Fibroblast of villous mesenchyme (primary cell): Measurements from ENCODE around the gene TMEM250. TPM values are rescaled to one million over a fixed set of nuclear protein-coding genes. Genes with fewer than 3 reads are reported as not detected.

Experiments used
- DNase-seq: peaks from one replicate; pipeline ENCODE4 v3.0.0-alpha.2; 2010; ENCODE audit warnings: low read depth
- H3K4me3 ChIP-seq: 2 replicates; pipeline ENCODE4 v1.5.1; 2011; ENCODE audit warnings: low read depth, mild to moderate bottlenecking, low read length
- total RNA-seq: library from RNA; depleted of rRNA; stranded (reverse); fragments of >200 nt; gene quantifications from 2 replicates; pipeline ENCODE4 v1.2.3, GENCODE V29; 2012
- TF ChIP-seq, protein P1 (sequence below): IDR thresholded peaks from 2 replicates; pipeline ENCODE4 v1.5.1; 2012; ENCODE audit warnings: low read depth, mild to moderate bottlenecking, low read length; ENCODE audit not compliant: insufficient read depth

Gene TMEM250
- total RNA-seq, 1 donor: 39.7 TPM

DNA sequence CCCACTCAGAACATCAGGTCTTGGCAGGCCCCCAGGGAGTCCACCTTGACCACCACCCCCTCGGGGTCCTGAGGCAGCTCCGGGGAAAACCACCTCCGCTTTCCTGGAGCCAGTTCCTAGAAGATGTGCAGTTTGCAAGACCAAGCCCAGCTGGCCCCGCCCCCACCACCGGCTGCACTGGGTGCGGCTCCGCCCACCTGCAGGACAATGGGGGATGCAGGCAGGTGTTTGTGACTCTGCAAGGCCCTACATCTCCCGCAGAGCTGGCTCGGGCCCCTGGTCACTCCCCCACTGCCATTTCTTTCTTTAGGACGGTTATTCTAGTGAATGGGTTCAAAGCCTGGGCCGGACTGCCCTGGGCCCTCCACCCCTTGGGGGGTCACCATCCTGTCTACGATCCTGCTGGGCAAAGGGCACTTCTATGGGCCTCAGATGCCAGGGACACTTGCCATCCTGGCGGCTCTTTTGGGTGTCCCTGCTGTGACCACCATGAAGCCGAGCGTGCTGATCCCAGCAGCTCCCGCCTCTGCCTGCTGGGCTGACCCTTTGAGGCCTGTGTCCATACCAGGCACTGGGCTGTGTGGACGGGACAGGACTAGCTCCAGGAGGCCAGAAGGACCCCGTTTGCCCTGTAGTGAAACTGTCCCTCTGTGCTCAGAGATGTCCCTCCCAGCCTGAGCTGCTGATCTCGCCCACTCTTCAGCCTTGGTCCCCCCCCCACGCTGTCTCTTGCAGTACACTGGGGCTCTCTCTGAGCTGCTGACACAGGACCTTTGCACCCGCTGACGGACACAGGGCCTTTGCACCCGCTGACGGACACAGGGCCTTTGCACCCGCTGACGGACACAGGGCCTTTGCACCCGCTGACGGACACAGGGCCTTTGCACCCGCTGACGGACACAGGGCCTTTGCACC, 17.7 kb downstream of the TMEM250 start:
- TF ChIP-seq, protein P1, sequence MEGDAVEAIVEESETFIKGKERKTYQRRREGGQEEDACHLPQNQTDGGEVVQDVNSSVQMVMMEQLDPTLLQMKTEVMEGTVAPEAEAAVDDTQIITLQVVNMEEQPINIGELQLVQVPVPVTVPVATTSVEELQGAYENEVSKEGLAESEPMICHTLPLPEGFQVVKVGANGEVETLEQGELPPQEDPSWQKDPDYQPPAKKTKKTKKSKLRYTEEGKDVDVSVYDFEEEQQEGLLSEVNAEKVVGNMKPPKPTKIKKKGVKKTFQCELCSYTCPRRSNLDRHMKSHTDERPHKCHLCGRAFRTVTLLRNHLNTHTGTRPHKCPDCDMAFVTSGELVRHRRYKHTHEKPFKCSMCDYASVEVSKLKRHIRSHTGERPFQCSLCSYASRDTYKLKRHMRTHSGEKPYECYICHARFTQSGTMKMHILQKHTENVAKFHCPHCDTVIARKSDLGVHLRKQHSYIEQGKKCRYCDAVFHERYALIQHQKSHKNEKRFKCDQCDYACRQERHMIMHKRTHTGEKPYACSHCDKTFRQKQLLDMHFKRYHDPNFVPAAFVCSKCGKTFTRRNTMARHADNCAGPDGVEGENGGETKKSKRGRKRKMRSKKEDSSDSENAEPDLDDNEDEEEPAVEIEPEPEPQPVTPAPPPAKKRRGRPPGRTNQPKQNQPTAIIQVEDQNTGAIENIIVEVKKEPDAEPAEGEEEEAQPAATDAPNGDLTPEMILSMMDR: no peak
- DNase-seq: no peak

DNA sequence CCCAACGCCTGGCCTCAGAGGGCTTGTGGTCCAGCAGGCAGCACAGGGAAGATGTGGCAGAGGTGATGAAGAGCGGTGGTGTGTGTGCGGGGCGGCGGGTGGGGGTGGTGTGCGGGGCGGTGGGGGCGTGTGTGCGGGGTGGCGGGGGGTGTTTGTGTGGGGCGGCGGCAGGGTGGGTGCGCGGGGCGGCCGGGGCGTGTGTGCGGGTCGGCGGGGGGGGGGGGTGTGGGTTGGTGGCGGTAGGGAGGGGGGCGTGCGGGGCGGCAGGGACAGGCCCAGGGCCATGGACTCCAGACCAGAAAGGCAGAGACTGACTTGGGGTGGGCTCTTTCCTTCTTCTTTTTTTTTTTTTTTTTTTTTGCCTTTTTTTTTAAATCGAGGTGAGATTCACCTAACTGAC, 19.1 kb downstream of the TMEM250 start:
- no peak for DNase-seq

More for the DNA sequence above, 17.7 kb downstream of the TMEM250 start:
- H3K4me3 ChIP-seq: no peak overlapping the region

DNA sequence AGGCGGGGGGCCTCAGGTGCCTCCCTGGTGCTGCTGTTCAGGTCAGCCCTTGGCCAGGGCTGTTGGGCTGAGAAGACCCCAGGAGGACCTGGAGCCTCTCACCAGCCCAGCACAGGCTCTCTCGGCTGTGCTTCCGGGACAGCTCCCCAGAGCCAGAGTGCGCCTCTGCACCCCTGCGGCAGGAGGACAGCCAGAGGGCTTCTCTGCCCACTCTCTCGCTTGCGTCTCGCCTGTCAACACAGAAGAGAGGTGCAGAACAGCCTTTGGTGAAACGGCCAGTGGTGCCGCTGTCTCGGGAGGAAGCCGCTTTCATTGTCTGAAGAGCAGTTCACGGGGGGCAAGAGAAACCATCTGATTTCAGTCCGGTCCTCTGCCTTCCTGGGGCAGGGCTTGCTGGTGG, 19.8 kb downstream of the TMEM250 start:
- H3K4me3 ChIP-seq: no peak overlapping the region
- TF ChIP-seq, protein P1: no peak
- DNase-seq: no peak

More for the DNA sequence above, 19.1 kb downstream of the TMEM250 start:
- TF ChIP-seq, protein P1: no peak
- no peak overlapping the region for H3K4me3 ChIP-seq

DNA sequence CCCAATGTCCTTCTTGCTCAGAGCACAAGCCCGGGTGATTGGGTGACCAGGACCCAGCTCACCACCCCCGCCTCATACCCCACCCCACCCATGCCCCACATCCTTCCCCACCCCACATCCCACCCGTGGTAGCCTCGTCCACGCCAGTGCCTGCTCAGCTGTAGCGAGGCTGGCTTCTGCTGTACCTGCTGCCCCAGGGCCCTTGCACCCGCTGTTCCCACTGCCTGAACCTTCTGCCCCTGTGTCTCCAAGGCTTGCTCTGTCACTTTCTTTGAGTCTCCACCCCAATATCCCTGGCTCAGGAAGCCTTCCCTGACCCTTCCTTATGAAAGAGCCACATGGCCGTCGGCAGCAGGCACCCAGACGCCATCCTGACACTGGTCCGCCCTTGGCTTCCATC, 20.5 kb downstream of the TMEM250 start:
- TF ChIP-seq, protein P1: no peak
- H3K4me3 ChIP-seq: no peak overlapping the region
- DNase-seq: no peak

DNA sequence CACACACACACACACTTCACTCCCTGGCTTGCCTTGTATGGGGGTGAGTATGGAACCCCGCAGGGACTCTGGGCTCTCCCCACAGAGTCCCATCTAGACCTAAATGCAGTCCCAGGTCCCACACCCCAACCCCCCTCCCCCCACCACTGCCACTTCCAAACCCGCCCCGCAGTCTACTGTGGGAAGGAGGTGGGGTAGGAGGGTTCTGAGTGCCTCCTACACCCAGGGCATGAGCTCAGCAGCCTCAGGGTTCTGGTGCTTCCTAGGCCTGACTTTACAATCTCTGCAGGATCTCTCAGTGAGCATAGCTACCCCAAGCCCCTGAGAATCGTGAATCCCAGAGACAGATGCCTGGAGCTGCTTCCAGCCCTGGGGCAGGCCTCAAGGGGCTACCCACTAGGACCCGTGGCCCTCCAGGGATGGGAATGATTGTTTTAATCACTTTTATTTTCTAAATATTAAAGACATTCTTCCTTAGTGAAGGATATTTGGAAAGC, 22.1 kb downstream of the TMEM250 start:
- H3K4me3 ChIP-seq: no peak overlapping the region
- TF ChIP-seq, protein P1: no peak
- DNase-seq: no peak

DNA sequence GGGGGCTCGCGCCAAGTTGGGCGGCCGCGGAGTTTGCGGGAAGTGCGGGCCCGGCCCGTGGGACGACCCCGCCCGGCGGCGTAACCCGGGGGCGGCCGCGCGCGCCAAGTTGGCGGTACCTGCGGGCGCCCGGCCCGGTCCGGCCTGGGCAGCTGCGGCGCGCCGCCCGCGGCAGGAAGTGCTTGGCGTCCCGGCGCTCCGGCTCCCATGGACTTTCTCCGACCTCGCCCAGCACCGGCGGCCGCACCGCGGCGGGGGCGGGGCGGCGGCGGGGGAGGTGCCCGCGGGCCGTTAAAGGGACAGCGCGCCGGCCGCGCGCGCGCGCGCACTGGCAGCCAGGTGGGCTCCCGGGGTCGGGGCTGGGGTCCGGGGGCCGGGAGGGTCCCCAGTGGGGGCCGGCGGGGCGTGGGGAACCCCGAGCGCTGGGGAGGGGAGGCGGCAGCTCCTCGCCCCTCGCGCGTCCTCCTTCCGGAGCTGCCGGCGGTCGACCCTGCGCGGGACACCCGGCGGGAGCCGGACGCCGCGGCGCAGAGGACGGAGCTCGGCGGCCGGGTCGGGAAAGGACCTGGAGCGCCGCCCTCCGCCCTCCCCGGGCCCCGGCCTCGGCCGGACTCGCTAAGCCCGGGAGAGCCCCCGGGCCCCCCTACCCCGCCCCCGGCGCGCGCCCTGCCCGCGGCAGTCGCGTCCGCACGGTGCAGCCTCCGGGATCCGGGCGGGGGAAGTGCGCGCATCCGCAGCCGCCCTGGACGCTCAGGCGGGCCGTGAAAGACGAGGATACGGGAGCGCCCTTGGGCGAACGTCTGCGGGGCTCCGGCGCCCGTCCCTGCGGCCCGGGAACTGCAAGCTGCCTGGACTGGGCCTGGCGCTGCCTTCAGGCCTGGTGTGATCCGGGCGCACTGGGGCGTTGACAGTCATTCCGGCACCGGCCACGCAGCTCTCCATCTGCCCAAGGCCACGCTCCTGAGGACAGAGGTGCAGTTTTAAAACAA, 23.3 kb downstream of the TMEM250 start, which contains the start of gene NACC2:
Gene NACC2, minus strand, starts transcription at position 220 of the 989 bp plus-strand sequence. CDS start 44,768 bp downstream, outside the sequence.
- H3K4me3 ChIP-seq: peak within 1 kb of the TSS; percentile 60
- TF ChIP-seq, protein P1: no peak
- peak; percentile 68 for DNase-seq
